DOHH2 (cell line): ENCODE measurements around the gene CHTF8.
"Not testable (repeated sequence)": the region's sequence is repeated elsewhere in the genome, so short reads cannot be mapped to it uniquely, and the experiment has no call there.

Experiments used
- H3F3A ChIP-seq: fragments of 200-600 bp; sonication (generic), shearing (Covaris generic); 2 replicates; pipeline ENCODE4 v1.6.0; 2016; ENCODE audit warnings: antibody characterized with exemption, mild to moderate bottlenecking; ENCODE audit not compliant: control insufficient read depth, insufficient read depth
- H3K27ac ChIP-seq: fragments of 200-600 bp; sonication (generic); 2 replicates; pipeline ENCODE4 v1.5.1; 2014; ENCODE audit warnings: low read depth, mild to moderate bottlenecking, low read length, moderate library complexity
- H3K27me3 ChIP-seq: fragments of 200-600 bp; sonication (generic); 2 replicates; pipeline ENCODE4 v1.6.1; 2014; ENCODE audit warnings: mild to moderate bottlenecking, low read length, mixed read lengths; ENCODE audit not compliant: control insufficient read depth
- H3K36me3 ChIP-seq: fragments of 200-600 bp; sonication (generic); 2 replicates; pipeline ENCODE4 v1.6.1; 2014; ENCODE audit warnings: mild to moderate bottlenecking, low read length, moderate library complexity, mixed read lengths; ENCODE audit not compliant: control insufficient read depth
- H3K4me1 ChIP-seq: fragments of 200-600 bp; sonication (generic); 2 replicates; pipeline ENCODE4 v1.6.1; 2014; ENCODE audit warnings: mild to moderate bottlenecking, low read length, mixed read lengths; ENCODE audit not compliant: control insufficient read depth
- H3K4me2 ChIP-seq: fragments of 200-600 bp; sonication (generic); 2 replicates; pipeline ENCODE4 v1.6.0; 2014; ENCODE audit warnings: mild to moderate bottlenecking, low read length, moderate library complexity
- H3K4me3 ChIP-seq: fragments of 200-600 bp; sonication (generic); 2 replicates; pipeline ENCODE4 v1.5.1; 2014; ENCODE audit warnings: mild to moderate bottlenecking, low read length, mixed read lengths
- H3K79me2 ChIP-seq: fragments of 200-600 bp; sonication (generic); 2 replicates; pipeline ENCODE4 v1.6.1; 2014; ENCODE audit warnings: mild to moderate bottlenecking, low read length, mixed read lengths; ENCODE audit not compliant: control insufficient read depth
- H3K9me2 ChIP-seq: fragments of 200-600 bp; sonication (generic); replicated peaks from 2 replicates; pipeline ENCODE4 v1.6.1; 2014; ENCODE audit warnings: mild to moderate bottlenecking, low read length, mixed read lengths; ENCODE audit not compliant: control insufficient read depth
- H3K9me3 ChIP-seq: fragments of 200-600 bp; sonication (generic); 2 replicates; pipeline ENCODE4 v1.6.1; 2014; ENCODE audit warnings: antibody characterized with exemption, low read length, mixed read lengths; ENCODE audit not compliant: control insufficient read depth, insufficient read depth
- H4K20me1 ChIP-seq: fragments of 200-600 bp; sonication (generic); 2 replicates; pipeline ENCODE4 v1.6.0; 2014; ENCODE audit warnings: low read depth, mild to moderate bottlenecking, antibody characterized with exemption, low read length, moderate library complexity; ENCODE audit not compliant: control insufficient read depth, insufficient read depth
- EZH2phosphoT487 ChIP-seq: fragments of 200-600 bp; sonication (generic); IDR thresholded peaks from 2 replicates; pipeline ENCODE4 v1.6.1; 2017; ENCODE audit warnings: borderline replicate concordance, mild to moderate bottlenecking, antibody characterized with exemption, low read length, moderate library complexity, mixed read lengths
- TF ChIP-seq, protein P1 (sequence below): fragments of 200-600 bp; sonication (generic); IDR thresholded peaks from one replicate; pipeline ENCODE4 v1.5.1; 2014; ENCODE audit warnings: antibody characterized with exemption, mild to moderate bottlenecking, low read depth, low read length; ENCODE audit not compliant: poor library complexity, severe bottlenecking

Gene CHTF8

DNA sequence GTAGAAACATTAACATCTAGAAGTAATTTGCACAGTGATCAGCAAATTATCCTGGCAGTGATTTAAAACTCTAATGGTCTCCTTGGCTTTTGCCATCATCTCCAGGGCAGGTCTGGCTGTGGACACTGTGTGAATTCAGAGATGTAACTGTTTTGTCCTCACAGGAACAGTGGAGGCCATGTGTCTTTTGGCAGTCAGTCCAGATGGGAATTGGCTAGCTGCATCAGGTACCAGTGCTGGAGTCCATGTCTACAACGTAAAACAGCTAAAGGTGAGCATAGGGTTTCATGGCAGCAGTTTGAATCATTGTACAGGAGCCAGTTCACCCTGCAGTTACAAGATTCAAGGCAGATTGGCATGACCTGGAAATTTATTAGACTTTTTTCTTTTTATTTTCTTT lies 27.8 kb upstream of the CHTF8 start:
- TF ChIP-seq EZH2phosphoT487, result no peak
- no peaks in the 10 kb centered on the region for H3K9me3 ChIP-seq
- H3F3A ChIP-seq, result no peaks in the 10 kb centered on the region
- H3K27me3 ChIP-seq, result no peaks in the 10 kb centered on the region
- H3K9me2 ChIP-seq, result no peaks in the 10 kb centered on the region
- H4K20me1 ChIP-seq, result no peaks in the 10 kb centered on the region
- H3K36me3 ChIP-seq, result peaks cover 80% of the 10 kb centered on the region
- H3K27ac ChIP-seq, result no peak overlapping the region
- no peak overlapping the region for H3K4me3 ChIP-seq
- H3K4me1 ChIP-seq, result no peaks in the 10 kb centered on the region
- no peaks in the 10 kb centered on the region for H3K79me2 ChIP-seq
- no peak overlapping the region for H3K4me2 ChIP-seq

DNA sequence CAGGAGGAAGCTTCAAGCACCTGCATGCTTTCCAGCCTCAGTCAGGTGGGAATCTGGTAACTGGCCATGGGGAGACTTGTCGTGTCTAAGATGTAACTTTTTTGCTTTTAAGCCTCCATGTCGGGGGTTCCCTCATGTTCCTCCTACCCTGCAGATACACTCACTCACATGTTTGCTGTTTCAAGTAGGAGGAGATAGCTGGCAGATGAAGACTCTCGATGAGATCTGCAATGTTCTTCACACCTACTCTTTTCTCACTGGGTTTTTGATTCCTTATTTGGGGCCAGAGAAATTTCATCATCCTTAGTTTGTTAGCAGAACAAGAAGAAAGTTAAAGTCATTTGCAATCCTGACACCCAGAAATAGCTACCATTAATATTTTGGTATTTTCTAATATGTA lies 24.8 kb upstream of the CHTF8 start:
- TF ChIP-seq, protein P1, sequence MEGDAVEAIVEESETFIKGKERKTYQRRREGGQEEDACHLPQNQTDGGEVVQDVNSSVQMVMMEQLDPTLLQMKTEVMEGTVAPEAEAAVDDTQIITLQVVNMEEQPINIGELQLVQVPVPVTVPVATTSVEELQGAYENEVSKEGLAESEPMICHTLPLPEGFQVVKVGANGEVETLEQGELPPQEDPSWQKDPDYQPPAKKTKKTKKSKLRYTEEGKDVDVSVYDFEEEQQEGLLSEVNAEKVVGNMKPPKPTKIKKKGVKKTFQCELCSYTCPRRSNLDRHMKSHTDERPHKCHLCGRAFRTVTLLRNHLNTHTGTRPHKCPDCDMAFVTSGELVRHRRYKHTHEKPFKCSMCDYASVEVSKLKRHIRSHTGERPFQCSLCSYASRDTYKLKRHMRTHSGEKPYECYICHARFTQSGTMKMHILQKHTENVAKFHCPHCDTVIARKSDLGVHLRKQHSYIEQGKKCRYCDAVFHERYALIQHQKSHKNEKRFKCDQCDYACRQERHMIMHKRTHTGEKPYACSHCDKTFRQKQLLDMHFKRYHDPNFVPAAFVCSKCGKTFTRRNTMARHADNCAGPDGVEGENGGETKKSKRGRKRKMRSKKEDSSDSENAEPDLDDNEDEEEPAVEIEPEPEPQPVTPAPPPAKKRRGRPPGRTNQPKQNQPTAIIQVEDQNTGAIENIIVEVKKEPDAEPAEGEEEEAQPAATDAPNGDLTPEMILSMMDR, result no peak
- no peak for TF ChIP-seq EZH2phosphoT487
- no peaks in the 10 kb centered on the region for H3K9me3 ChIP-seq

DNA sequence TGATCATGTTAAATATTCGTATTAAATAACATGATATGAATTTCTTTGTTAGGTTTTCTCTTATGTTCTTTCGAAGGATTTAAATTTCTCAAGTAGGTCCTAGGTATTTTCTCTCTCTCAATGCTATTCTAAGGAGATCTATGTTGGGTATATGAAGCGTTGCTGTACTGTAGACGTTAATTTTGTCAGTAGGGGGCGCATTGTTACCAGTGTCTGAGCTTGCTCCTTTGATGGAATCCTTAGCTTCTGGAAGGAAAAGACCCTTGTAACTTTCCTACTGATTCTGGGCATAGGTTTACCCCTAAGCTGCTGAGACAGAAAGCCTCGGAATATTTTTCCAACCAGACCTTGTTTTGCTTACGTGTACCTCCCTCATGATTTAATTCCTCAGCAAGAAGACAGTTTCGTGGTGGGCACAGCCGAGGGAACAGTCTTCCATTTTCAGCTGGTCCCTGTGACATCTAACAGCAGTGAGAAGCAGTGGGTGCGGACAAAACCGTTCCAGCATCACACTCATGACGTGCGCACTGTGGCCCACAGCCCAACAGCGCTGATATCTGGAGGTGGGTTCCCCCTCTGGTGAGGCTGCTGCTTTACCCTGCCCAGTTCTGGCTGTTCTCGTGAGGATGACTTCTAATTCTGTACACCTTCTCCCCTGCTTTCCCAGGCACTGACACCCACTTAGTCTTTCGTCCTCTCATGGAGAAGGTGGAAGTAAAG lies 17.9 kb upstream of the CHTF8 start:
- no peak overlapping the region for H3K27ac ChIP-seq
- no peaks in the 10 kb centered on the region for H3K9me2 ChIP-seq
- H3K9me3 ChIP-seq, result no peaks in the 10 kb centered on the region
- no peak overlapping the region for H3K4me2 ChIP-seq
- H3K36me3 ChIP-seq, result peaks cover 78% of the 10 kb centered on the region
- H3K4me1 ChIP-seq, result no peaks in the 10 kb centered on the region
- peaks cover 12% of the 10 kb centered on the region for H3F3A ChIP-seq
- H3K27me3 ChIP-seq, result no peaks in the 10 kb centered on the region
- peaks cover 29% of the 10 kb centered on the region for H3K79me2 ChIP-seq
- peaks cover 8% of the 10 kb centered on the region; the same call in 1 of the 2 replicates for H4K20me1 ChIP-seq
- TF ChIP-seq, protein P1, result peak; percentile 91
- TF ChIP-seq EZH2phosphoT487, result no peak
- no peak overlapping the region for H3K4me3 ChIP-seq

More for the DNA sequence above, 24.8 kb upstream of the CHTF8 start:
- no peak overlapping the region for H3K4me2 ChIP-seq
- no peaks in the 10 kb centered on the region for H4K20me1 ChIP-seq
- no peak overlapping the region for H3K27ac ChIP-seq
- no peak overlapping the region for H3K4me3 ChIP-seq
- H3K4me1 ChIP-seq, result no peaks in the 10 kb centered on the region
- H3K79me2 ChIP-seq, result peaks cover 3% of the 10 kb centered on the region; the same call in 1 of the 2 replicates
- peaks cover 83% of the 10 kb centered on the region for H3K36me3 ChIP-seq
- 0 out of 2 replicates have a peak, but pooled peaks cover 2% of the 10 kb centered on the region for H3F3A ChIP-seq
- H3K9me2 ChIP-seq, result no peaks in the 10 kb centered on the region
- no peaks in the 10 kb centered on the region for H3K27me3 ChIP-seq

DNA sequence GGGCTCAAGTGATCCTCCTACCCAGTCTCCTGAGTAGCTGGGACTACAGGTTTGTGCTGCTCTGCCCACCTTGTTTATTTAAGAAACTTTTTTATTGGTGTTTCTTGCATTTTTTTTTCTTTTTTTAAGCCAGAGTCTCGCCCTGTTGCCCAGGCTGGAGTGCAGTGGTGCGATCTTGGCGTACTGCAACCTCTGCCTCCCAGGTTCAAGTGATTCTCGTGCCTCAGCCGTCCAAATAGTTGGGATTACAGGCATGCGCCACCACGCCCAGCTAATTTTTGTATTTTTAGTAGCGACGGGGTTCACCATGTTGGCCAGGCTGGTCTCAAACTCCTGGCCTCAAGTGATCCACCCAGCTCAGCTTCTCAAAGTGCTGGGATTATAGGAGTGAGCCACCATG lies 17.2 kb upstream of the CHTF8 start:
- H4K20me1 ChIP-seq, H3K4me3 ChIP-seq, H3K27ac ChIP-seq, H3K9me2 ChIP-seq, H3K27me3 ChIP-seq, H3K9me3 ChIP-seq, H3K4me2 ChIP-seq, H3K4me1 ChIP-seq: not testable (repeated sequence)
- H3F3A ChIP-seq, result peaks cover 12% of the 10 kb centered on the region
- H3K79me2 ChIP-seq, result peaks cover 32% of the 10 kb centered on the region
- H3K36me3 ChIP-seq, result peaks cover 77% of the 10 kb centered on the region
